GM23248 (cell line): ENCODE results near the gene TSPAN5. TPM values are rescaled to one million over a fixed set of nuclear protein-coding genes. Genes with fewer than 3 reads are reported as not detected.
A peak's percentile ranks its signal among the peaks of the same experiment; 100 is the strongest.

ENCODE experiments used
- DNase-seq: peaks from one replicate; pipeline ENCODE4 v3.0.0-alpha.2; 2015
- H2AFZ ChIP-seq: fragments of 200-600 bp; sonication (generic); 2 replicates; pipeline ENCODE4 v1.6.1; 2016; ENCODE audit warnings: antibody characterized with exemption
- H3F3A ChIP-seq: fragments of 200-600 bp; sonication (generic); 2 replicates; pipeline ENCODE4 v1.6.1; 2016; ENCODE audit warnings: mild to moderate bottlenecking, antibody characterized with exemption, mixed run types; ENCODE audit not compliant: insufficient read depth
- H3K27ac ChIP-seq: fragments of 200-600 bp; sonication (generic); 2 replicates; pipeline ENCODE4 v1.5.1; 2016; ENCODE audit warnings: mild to moderate bottlenecking
- H3K27me3 ChIP-seq: fragments of 200-600 bp; sonication (generic); replicated peaks from 2 replicates; pipeline ENCODE4 v1.6.1; 2016; ENCODE audit warnings: mild to moderate bottlenecking; ENCODE audit not compliant: insufficient read depth
- H3K36me3 ChIP-seq: fragments of 200-600 bp; sonication (generic); 2 replicates; pipeline ENCODE4 v1.6.1; 2016; ENCODE audit warnings: low read depth, mild to moderate bottlenecking
- H3K4me1 ChIP-seq: fragments of 200-600 bp; sonication (generic); 2 replicates; pipeline ENCODE4 v1.6.1; 2016; ENCODE audit warnings: mild to moderate bottlenecking; ENCODE audit not compliant: insufficient read depth
- H3K4me2 ChIP-seq: fragments of 200-600 bp; sonication (generic); one replicate; pipeline ENCODE4 v1.6.1; 2016; ENCODE audit warnings: mild to moderate bottlenecking; ENCODE audit not compliant: unreplicated experiment
- H3K4me3 ChIP-seq: fragments of 200-600 bp; sonication (generic); 2 replicates; pipeline ENCODE4 v1.5.1; 2016; ENCODE audit warnings: mild to moderate bottlenecking
- H3K79me2 ChIP-seq: fragments of 200-600 bp; sonication (generic); 2 replicates; pipeline ENCODE4 v1.6.1; 2016; ENCODE audit warnings: mild to moderate bottlenecking; ENCODE audit not compliant: insufficient read depth
- H3K9ac ChIP-seq: fragments of 200-600 bp; sonication (generic); 2 replicates; pipeline ENCODE4 v1.6.1; 2016; ENCODE audit warnings: mild to moderate bottlenecking
- H3K9me2 ChIP-seq: fragments of 200-600 bp; sonication (generic); 2 replicates; pipeline ENCODE4 v1.6.1; 2016; ENCODE audit warnings: mixed run types, mild to moderate bottlenecking, moderate library complexity; ENCODE audit not compliant: insufficient read depth
- H3K9me3 ChIP-seq: fragments of 200-600 bp; sonication (generic); one replicate; pipeline ENCODE4 v1.6.1; 2017; ENCODE audit warnings: low read depth
- H4K20me1 ChIP-seq: fragments of 200-600 bp; sonication (generic); 2 replicates; pipeline ENCODE4 v1.6.0; 2016; ENCODE audit not compliant: insufficient read depth
- EZH2 ChIP-seq: fragments of 200-600 bp; sonication (generic); IDR thresholded peaks from 2 replicates; pipeline ENCODE4 v1.6.1; 2018; ENCODE audit warnings: antibody characterized with exemption, mild to moderate bottlenecking; ENCODE audit not compliant: insufficient read depth, poor library complexity, severe bottlenecking
- EZH2phosphoT487 ChIP-seq: fragments of 200-600 bp; sonication (generic); IDR thresholded peaks from 2 replicates; pipeline ENCODE4 v1.6.1; 2018; ENCODE audit warnings: antibody characterized with exemption, moderate library complexity, mild to moderate bottlenecking, low read depth; ENCODE audit not compliant: insufficient read depth
- WGBS, 2 experiments: methylation state at CpG; one replicate each; pipeline ENCODE4 v1.1.6; 2015 to 2017; ENCODE audit warnings: low lambda C conversion rate in 2 of 2, low coverage in 1 of 2; ENCODE audit errors: missing lambda C conversion rate in 2 of 2; 5-methylcytosine and 5-hydroxymethylcytosine counted together
- in situ Hi-C: fragments of 300-500 bp; cut with MboI; formaldehyde crosslinking; loops from 2 replicates; pipeline ENCODE4 v1.15.0; 2020
- polyA plus RNA-seq: library from polyadenylated mRNA; unstranded; fragments of >200 nt; fragmentation: Nextera tagmentation; extraction: Ambion mirVana; gene quantifications from 2 replicates; pipeline ENCODE4 v1.2.1, GENCODE V29; 2016
- total RNA-seq: library from RNA; depleted of rRNA; stranded (reverse); fragments of >200 nt; shearing (Covaris generic); gene quantifications from 2 replicates; pipeline ENCODE4 v1.2.3, GENCODE V29; 2014

The TSPAN5 gene
- total and polyA plus RNA-seq, 2 experiments from 2014 or later = 61.9 to 76.6 TPM

DNA sequence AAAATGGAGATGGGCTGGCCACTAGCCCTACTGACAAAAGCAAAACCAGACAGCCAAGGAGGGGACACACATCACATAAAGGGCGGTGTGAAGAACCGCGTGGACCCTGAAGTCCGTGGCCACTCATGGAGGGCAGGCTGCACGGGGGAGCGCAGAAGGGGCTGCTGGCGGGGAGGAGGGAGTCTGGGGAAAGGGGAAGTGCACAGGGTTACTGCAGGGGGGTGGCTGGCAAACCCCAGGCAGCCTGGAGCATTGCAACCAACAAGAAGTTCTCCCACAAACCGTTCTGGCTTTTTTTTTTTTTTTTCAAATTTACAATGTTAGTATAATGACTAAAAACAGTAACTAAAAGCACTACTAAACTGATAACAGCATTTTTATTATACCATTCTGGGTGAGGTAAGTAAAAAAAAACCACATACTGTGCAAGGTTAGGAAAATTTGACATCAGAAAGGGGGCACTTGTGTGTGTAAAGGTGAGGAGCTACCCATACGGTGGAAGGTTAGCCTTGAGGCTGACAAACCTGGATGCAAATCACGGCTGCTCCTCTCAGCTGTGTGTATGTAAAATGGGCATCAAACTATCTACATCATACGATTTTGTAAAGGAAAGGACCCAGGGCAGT lies 87.1 kb downstream of the TSPAN5 start:
- 97 to 100% methylated on average over 11 of the region's 11 CpGs for whole genome bisulfite sequencing, 2 experiments
- H3K9ac ChIP-seq = no peak overlapping the region
- in situ Hi-C loops = no loop called here
- no peaks in the 10 kb centered on the region for H3K27me3 ChIP-seq
- H4K20me1 ChIP-seq = no peaks in the 10 kb centered on the region
- H3K4me3 ChIP-seq = no peak overlapping the region
- H2AFZ ChIP-seq = no peak overlapping the region
- peaks cover 9% of the 10 kb centered on the region for H3F3A ChIP-seq
- H3K9me2 ChIP-seq = no peaks in the 10 kb centered on the region
- TF ChIP-seq EZH2phosphoT487 (no peak), EZH2 (no peak)
- no peaks in the 10 kb centered on the region for H3K9me3 ChIP-seq
- H3K36me3 ChIP-seq = 0 out of 2 replicates have a peak, but pooled peaks cover 3% of the 10 kb centered on the region
- H3K4me2 ChIP-seq = no peak overlapping the region
- no peak overlapping the region for H3K27ac ChIP-seq
- DNase-seq = no peak
- H3K4me1 ChIP-seq = peaks cover 14% of the 10 kb centered on the region
- peaks cover 100% of the 10 kb centered on the region for H3K79me2 ChIP-seq

DNA sequence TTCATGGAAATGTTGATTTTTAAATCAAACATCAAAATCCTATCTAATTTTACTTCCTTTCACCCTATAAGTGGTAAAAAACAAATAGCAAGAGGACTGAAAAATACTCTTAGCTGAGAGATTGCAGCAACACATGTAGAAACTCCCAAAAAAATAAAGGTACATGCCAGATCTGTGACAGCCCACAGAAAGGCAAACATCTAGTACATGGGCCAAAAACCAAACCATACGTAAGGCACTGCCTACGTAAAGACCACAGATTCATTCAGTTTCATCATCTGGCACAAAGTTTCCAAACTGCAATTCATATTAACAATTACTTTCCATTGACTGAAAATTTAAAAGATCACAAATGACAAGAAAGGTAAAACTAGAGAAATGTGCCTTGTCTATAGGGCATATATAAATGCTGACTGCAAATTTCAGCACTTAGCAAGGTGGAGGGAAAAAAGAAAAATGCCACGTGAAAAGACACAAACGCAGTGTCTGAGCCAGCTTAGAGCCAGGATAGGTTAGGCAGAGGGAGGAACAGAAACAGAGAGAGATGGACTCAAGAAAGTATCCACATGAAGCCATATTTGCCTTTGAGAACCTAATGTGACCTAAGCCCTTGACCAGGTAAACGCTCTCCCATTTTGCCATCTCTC lies 88.1 kb downstream of the TSPAN5 start:
- Histone ChIP-seq H3K9me3 (no peaks in the 10 kb centered on the region), H3K9ac (no peak overlapping the region), H3K27me3 (no peaks in the 10 kb centered on the region), H3K4me1 (peaks cover 14% of the 10 kb centered on the region), H3K4me2 (no peak overlapping the region), H3K79me2 (peaks cover 100% of the 10 kb centered on the region), H3K36me3 (0 out of 2 replicates have a peak, but pooled peaks cover 3% of the 10 kb centered on the region), H3K9me2 (no peaks in the 10 kb centered on the region), H3F3A (peaks cover 9% of the 10 kb centered on the region), H4K20me1 (no peaks in the 10 kb centered on the region), H3K4me3 (no peak overlapping the region), H3K27ac (no peak overlapping the region), H2AFZ (no peak overlapping the region)
- no peak for DNase-seq
- in situ Hi-C loops = no loop called here
- no peak for TF ChIP-seq EZH2
- TF ChIP-seq EZH2phosphoT487 = no peak
- 94 to 97% methylated on average over 5 of the region's 5 CpGs for WGBS, 2 experiments

DNA sequence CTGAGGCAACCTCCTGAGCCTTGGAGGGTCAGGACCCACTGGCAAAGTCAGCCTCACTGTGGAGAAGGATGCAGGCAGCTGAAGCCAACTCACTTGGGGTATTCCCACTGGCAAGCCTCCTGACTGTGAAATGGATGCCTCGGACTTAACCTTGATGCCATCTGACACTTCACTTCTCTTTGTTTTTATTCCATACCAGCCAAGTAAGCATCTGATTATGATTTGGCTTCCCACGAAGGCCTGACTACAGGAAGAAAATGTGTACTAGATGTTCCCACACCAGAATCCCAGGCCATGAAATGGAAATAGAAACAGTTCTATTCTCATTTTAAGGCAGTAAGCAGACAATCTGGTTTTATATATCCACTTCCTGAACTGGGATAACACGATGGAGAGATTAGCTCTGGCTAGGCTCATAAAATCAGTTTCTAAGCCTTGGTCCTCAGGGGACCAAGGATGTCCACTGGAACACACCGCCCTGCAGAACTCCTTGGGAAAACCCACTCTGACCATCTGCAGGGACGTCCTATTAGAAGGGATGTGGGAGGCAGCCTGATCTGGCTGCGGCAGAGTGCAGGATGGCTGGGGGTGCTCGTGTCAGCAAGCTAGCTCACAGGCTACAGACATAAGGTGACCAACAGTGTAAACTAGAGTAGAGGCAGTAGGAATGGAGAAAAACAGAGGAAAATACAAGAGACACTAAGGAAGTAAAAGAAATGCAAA lies 89.3 kb downstream of the TSPAN5 start:
- TF ChIP-seq EZH2phosphoT487 = no peak
- TF ChIP-seq EZH2 = no peak
- Histone ChIP-seq H3K9me3 (no peaks in the 10 kb centered on the region), H2AFZ (no peak overlapping the region), H3K9me2 (no peaks in the 10 kb centered on the region), H3K4me3 (no peak overlapping the region), H3K4me1 (peaks cover 14% of the 10 kb centered on the region), H3K27me3 (no peaks in the 10 kb centered on the region), H3K4me2 (peak overlapping the region; percentile 18), H3K9ac (peak overlapping the region; percentile 40; the same call in 1 of the 2 replicates), H3F3A (peaks cover 9% of the 10 kb centered on the region), H3K36me3 (0 out of 2 replicates have a peak, but pooled peaks cover 3% of the 10 kb centered on the region), H4K20me1 (no peaks in the 10 kb centered on the region), H3K79me2 (peaks cover 100% of the 10 kb centered on the region), H3K27ac (peak overlapping the region; percentile 63)
- peak; percentile 53 for DNase-seq
- in situ Hi-C loops = no loop called here
- WGBS, 2 experiments = 19 to 27% methylated on average over 7 of the region's 7 CpGs

DNA sequence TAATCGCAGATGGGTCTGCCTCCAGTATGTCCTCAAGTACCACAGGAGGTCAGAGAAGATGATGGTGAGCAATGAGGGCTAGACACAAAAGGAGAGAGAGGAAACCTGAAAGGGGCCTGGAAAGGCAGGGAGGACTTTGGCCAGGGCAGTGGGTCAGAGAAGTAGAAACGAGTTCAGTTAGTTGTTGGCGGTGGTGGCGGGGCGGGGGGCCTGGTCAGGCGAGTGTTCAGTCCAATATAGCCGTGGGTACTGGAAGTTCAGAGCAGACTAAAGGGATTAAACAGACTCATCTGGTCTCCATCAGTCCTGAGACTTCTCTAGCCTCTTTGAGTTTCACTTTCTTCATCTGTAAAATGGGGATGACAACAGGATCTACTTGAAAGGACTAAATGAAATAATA lies 90.8 kb downstream of the TSPAN5 start:
- Histone ChIP-seq H3K27me3 (no peaks in the 10 kb centered on the region), H3K4me1 (peaks cover 14% of the 10 kb centered on the region), H3K4me2 (no peak overlapping the region), H4K20me1 (no peaks in the 10 kb centered on the region), H3K79me2 (peaks cover 100% of the 10 kb centered on the region), H3K9ac (no peak overlapping the region), H2AFZ (no peak overlapping the region), H3K9me2 (no peaks in the 10 kb centered on the region), H3F3A (peaks cover 9% of the 10 kb centered on the region), H3K36me3 (0 out of 2 replicates have a peak, but pooled peaks cover 3% of the 10 kb centered on the region), H3K9me3 (no peaks in the 10 kb centered on the region), H3K4me3 (no peak overlapping the region), H3K27ac (no peak overlapping the region)
- TF ChIP-seq EZH2 (no peak), EZH2phosphoT487 (no peak)
- in situ Hi-C loops = no loop called here
- 71 to 76% methylated on average over 7 of the region's 7 CpGs for WGBS, 2 experiments
- DNase-seq = no peak
